Measurements from ENCODE around the gene PMEPA1. TPM values are rescaled to one million over a fixed set of nuclear protein-coding genes. Genes with fewer than 3 reads are reported as not detected.

Gene PMEPA1
- total RNA-seq, 4 donors from 2014 or later: 10.2 to 33.6 (median 18.3) TPM

DNA sequence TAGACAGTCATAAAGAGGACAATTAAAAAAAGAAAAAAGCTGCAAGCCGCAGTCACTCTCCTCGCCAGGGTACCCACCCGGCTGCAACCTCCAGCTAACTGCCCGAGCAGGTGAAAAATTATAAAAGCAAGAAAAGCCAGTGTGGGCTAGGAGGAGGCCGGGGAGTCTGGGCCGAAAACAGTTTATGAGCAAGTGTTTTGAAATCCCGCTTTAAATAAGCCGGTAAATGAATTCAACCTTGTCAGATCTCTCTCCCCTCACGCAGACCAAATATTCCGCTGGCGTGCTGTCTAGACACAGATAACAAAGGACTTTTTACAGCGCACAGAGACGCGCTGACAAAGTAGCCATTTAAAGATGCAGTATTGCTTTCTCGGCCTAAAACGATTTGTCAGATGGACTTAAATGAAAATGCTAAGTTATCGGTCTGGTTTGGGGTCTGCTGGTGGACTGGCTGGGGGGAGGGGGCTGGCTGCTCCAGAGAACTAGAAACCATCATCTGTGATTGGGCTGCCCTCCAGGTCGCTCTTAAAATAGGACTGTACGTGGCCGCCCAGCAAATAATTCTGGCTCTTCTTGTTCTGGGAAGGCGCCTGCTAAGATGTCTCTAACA, 24.6 kb downstream of the PMEPA1 start:
- 52 to 57% methylated on average over 21 of the region's 21 CpGs for WGBS, 2 donors
- Histone ChIP-seq H3K9me3 (no peaks in the 10 kb centered on the region), H3K27me3 (no peaks in the 10 kb centered on the region), H3K4me3 (no peak overlapping the region), H3K36me3 (no peaks in the 10 kb centered on the region), H3K4me1 (peaks cover 0 to 88% (median 44%) of the 10 kb centered on the region in 4 donors), H3K27ac (no peak overlapping the region)
- TF ChIP-seq POLR2A (IDR thresholded peaks at IDR 0.05): no peak
- TF ChIP-seq, protein P1, sequence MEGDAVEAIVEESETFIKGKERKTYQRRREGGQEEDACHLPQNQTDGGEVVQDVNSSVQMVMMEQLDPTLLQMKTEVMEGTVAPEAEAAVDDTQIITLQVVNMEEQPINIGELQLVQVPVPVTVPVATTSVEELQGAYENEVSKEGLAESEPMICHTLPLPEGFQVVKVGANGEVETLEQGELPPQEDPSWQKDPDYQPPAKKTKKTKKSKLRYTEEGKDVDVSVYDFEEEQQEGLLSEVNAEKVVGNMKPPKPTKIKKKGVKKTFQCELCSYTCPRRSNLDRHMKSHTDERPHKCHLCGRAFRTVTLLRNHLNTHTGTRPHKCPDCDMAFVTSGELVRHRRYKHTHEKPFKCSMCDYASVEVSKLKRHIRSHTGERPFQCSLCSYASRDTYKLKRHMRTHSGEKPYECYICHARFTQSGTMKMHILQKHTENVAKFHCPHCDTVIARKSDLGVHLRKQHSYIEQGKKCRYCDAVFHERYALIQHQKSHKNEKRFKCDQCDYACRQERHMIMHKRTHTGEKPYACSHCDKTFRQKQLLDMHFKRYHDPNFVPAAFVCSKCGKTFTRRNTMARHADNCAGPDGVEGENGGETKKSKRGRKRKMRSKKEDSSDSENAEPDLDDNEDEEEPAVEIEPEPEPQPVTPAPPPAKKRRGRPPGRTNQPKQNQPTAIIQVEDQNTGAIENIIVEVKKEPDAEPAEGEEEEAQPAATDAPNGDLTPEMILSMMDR (IDR thresholded peaks at IDR 0.05): no peak
- TF ChIP-seq EP300 (IDR thresholded peaks at IDR 0.05): no peak
- no peak for DNase-seq (ENCODE audit: low spot score in 2 of 2)

DNA sequence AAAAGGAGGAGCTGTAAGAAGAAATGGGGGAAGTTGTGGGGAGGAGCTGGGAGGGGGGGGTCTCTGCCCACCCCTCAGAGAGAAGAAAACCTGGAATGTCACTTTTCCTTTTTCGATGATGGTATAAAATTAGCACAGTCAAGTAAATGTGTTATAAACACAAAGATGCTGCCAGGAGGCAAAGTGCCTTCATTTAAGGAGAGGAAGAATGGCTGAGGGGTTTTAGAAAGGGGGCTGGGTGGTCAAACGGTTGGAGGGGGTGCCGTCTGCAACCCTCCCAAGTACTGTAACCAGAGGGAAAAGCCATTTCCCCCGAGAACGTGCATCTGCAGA, 25.0 kb downstream of the PMEPA1 start:
- no peaks in the 10 kb centered on the region for H3K36me3 ChIP-seq
- WGBS, 2 donors: 37 to 52% methylated on average over 5 of the region's 5 CpGs
- H3K27ac ChIP-seq: peak overlapping the region in 1 of 4 donors; percentile 30
- no peaks in the 10 kb centered on the region for H3K9me3 ChIP-seq
- no peaks in the 10 kb centered on the region for H3K27me3 ChIP-seq
- DNase-seq (ENCODE audit: low spot score in 2 of 2): no peak
- peaks cover 0 to 88% (median 41%) of the 10 kb centered on the region in 4 donors for H3K4me1 ChIP-seq
- TF ChIP-seq, protein P1 (IDR thresholded peaks at IDR 0.05): no peak
- TF ChIP-seq EP300 (IDR thresholded peaks at IDR 0.05): no peak
- TF ChIP-seq POLR2A (IDR thresholded peaks at IDR 0.05): no peak
- H3K4me3 ChIP-seq: no peak overlapping the region

DNA sequence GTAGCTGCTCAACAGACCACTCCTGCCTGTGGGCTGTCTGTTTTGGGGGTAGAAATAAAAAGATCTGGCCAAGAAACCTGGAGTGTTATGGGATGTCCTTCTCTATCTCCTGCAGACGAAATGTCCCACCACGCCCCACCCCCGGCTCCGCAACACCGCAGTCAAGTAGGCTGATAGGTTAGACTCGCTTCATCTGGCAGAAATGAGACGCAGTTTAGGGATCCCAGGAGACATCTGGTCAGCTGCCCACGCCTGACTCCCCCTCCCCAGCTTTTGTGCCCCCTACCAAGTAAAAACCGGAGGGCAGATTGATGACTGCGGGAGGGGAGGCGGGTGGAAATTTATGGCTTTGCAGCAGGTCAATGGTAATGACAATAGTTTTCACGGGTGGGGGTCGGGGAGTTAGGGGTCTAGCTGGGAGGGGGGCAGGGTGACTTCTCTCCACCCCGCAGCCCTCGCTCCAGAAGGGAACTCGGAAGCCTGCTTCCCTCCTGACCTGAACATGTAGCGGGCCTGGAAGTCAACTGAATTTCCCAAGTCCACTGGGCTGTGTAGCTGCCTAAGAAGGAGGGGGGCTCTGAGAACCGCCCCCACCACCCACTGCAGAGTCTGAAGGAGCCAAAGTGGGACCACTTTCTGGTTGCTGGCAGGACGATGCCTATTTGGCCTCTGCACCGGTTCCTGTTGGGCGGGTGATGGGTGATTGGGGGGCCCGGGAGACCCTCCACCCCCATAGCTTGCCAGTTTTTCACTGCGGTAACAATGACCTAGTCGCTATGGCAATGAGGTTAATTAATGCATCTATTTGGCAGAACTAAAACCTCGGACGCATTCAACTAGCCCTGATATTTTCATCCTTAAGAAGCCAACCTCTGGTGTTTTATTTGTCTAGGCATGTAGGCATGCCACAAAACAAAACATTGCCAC, 25.7 kb downstream of the PMEPA1 start:
- Histone ChIP-seq H3K4me3 (no peak overlapping the region), H3K9me3 (no peaks in the 10 kb centered on the region), H3K27ac (peak overlapping the region in 1 of 4 donors; percentile 30), H3K4me1 (peaks cover 0 to 84% (median 37%) of the 10 kb centered on the region in 4 donors), H3K36me3 (no peaks in the 10 kb centered on the region), H3K27me3 (no peaks in the 10 kb centered on the region)
- DNase-seq (ENCODE audit: low spot score in 2 of 2): no peak
- TF ChIP-seq POLR2A (IDR thresholded peaks at IDR 0.05) (no peak), EP300 (IDR thresholded peaks at IDR 0.05) (no peak)
- TF ChIP-seq, protein P1 (IDR thresholded peaks at IDR 0.05): no peak
- WGBS, 2 donors: 67 to 69% methylated on average over 25 to 26 of the region's 26 CpGs

DNA sequence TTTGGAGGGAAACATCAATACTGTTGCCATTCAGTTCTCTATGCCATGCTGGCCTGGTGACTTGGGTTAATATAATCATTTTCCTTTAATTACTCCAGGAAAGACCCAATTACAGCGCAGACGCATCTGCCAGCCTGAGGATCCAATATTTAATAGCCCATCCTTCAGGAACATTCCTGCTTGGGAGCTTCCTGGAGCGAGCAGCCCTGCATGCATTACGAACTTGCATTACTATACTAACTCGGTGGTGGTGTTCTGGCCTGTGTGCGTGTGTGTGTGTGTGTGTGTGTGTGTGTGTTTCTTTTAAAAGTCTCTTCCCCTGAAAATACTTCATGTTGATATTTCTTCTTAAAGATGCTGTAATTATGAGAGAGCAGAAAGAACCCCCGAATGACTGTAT, 26.5 kb downstream of the PMEPA1 start:
- no peaks in the 10 kb centered on the region for H3K36me3 ChIP-seq
- no peak for DNase-seq (ENCODE audit: low spot score in 2 of 2)
- TF ChIP-seq, protein P1 (IDR thresholded peaks at IDR 0.05): no peak
- no peak for TF ChIP-seq POLR2A (IDR thresholded peaks at IDR 0.05)
- no peak for TF ChIP-seq EP300 (IDR thresholded peaks at IDR 0.05)
- no peaks in the 10 kb centered on the region for H3K9me3 ChIP-seq
- H3K4me1 ChIP-seq: peaks cover 0 to 78% (median 30%) of the 10 kb centered on the region in 4 donors
- H3K27me3 ChIP-seq: no peaks in the 10 kb centered on the region
- H3K4me3 ChIP-seq: no peak overlapping the region
- H3K27ac ChIP-seq: no peak overlapping the region
- WGBS, 2 donors: 64 to 69% methylated on average over 7 of the region's 7 CpGs
